ENCODE results near the gene PAFAH2. TPM values are rescaled to one million over a fixed set of nuclear protein-coding genes. Genes with fewer than 3 reads are reported as not detected.
A peak's percentile ranks its signal among the peaks of the same experiment; 100 is the strongest.

Gene PAFAH2
- total and polyA plus RNA-seq, 2 of the 8 experiments (the other 6 are each of a cell fraction or from before 2014, with no cell fraction given), result 7.7 to 9.3 TPM

GRCh38 chr1:26021647-26022403, 24.0 kb upstream of the PAFAH2 start, which contains the start of gene EXTL1:
Gene EXTL1, plus strand, starts transcription at chr1:26021775. Its CDS starts 872 bp downstream, at chr1:26022647.
- WGBS, 2 experiments (ENCODE audit: extremely low coverage in 1 of 2, insufficient coverage in 1 of 2, insufficient read length in 1 of 2, insufficient replicate concordance in 2 of 2, low coverage in 1 of 2, low lambda C conversion rate in 2 of 2, missing lambda C conversion rate in 1 of 2), result 31% methylated on average over 11 of the region's 15 CpGs; no CpG with 5 or more reads in 1 of the 2 experiments
- no peak within 1 kb of the TSS for H3K9ac ChIP-seq (replicated peaks in 1 of 4; ENCODE audit: extremely low read depth in 1 of 4, low read depth in 3 of 4, low read length in 3 of 4)
- no peaks in the 10 kb centered on the region for H3K79me1 ChIP-seq (ENCODE audit: low read depth, low read length)
- H3K56ac ChIP-seq (replicated peaks; ENCODE audit: insufficient read length, low read depth, low read length), result no peak within 1 kb of the TSS
- H3K18ac ChIP-seq (ENCODE audit: extremely low read depth, low read length), result peak within 1 kb of the TSS; percentile 95
- no peak within 1 kb of the TSS for H2BK120ac ChIP-seq (replicated peaks; ENCODE audit: low read depth, low read length)
- peak within 1 kb of the TSS; percentile 85 for H2AK5ac ChIP-seq (ENCODE audit: low read depth, low read length)
- ChIA-PET CTCF (ENCODE audit: partially characterized antibody) (interaction anchor here (0.6 to 6.4 kb wide), 8 partner anchors 9 to 183 kb away, joined by 3 to 46 read pairs (median 10); partner anchors contain the start of gene PAFAH2), POLR2A (ENCODE audit: partially characterized antibody) (interaction anchor here (0.6 to 1.9 kb wide), 6 partner anchors 9 to 127 kb away, joined by 3 to 5 read pairs (median 4); partner anchors contain the start of gene PAFAH2)
- H3K4me2 ChIP-seq (ENCODE audit: insufficient read depth in 1 of 2, low read depth in 2 of 2, low read length in 2 of 2), result peak within 1 kb of the TSS; percentile 74 to 89
- H3K9me3 ChIP-seq (ENCODE audit: insufficient read depth in 2 of 2, low read depth in 1 of 2, low read length in 1 of 2), result no peaks in the 10 kb centered on the region
- peak within 1 kb of the TSS; percentile 81; the same call in 1 of the 2 replicates for H2BK5ac ChIP-seq (ENCODE audit: low read depth, low read length)
- H4K5ac ChIP-seq (ENCODE audit: insufficient read length, low read depth, low read length), result peak within 1 kb of the TSS; percentile 31
- H3K23ac ChIP-seq (ENCODE audit: insufficient read length), result no peak within 1 kb of the TSS
- DNase-seq (ENCODE audit: low read depth in 1 of 2, low spot score in 2 of 2) (peak; percentile 59 to 81), FAIRE-seq (peak; percentile 96)
- H3K27ac ChIP-seq (ENCODE audit: low read depth, low read length), result no peak within 1 kb of the TSS; the same call in 1 of the 2 replicates
- H2BK12ac ChIP-seq (ENCODE audit: low read depth, low read length), result peak within 1 kb of the TSS; percentile 75
- H3K79me2 ChIP-seq (ENCODE audit: control insufficient read depth in 1 of 2, insufficient read depth in 2 of 2, low read length in 2 of 2), result no peaks in the 10 kb centered on the region
- H4K91ac ChIP-seq (replicated peaks; ENCODE audit: insufficient read length, low read length), result peak within 1 kb of the TSS; percentile 31
- peaks cover 3% of the 10 kb centered on the region; the same call in 1 of the 2 replicates for H3K23me2 ChIP-seq (ENCODE audit: low read depth, low read length)
- no peaks in the 10 kb centered on the region for H4K20me1 ChIP-seq (replicated peaks in 1 of 2; ENCODE audit: control insufficient read depth in 1 of 2, insufficient read depth in 2 of 2, low read length in 2 of 2)
- no peak within 1 kb of the TSS for H3K14ac ChIP-seq (ENCODE audit: insufficient read length)
- peaks cover 0 to 19% (median 12%) of the 10 kb centered on the region in 4 experiments; a peak in 6 of 7 replicates for H3K4me1 ChIP-seq (replicated peaks in 1 of 4; ENCODE audit: control insufficient read depth in 3 of 4, insufficient read depth in 4 of 4, low read length in 3 of 4)
- H3K27me3 ChIP-seq (replicated peaks in 1 of 4; ENCODE audit: control insufficient read depth in 3 of 4, extremely low read depth in 1 of 4, insufficient read depth in 3 of 4, low read length in 3 of 4), result no peaks in the 10 kb centered on the region
- peak within 1 kb of the TSS; percentile 95 for H2BK15ac ChIP-seq (ENCODE audit: low read length)
- H3K36me3 ChIP-seq (ENCODE audit: control insufficient read depth in 2 of 4, insufficient read depth in 4 of 4, low read length in 3 of 4), result no peaks in the 10 kb centered on the region
- no peak within 1 kb of the TSS for H2AFZ ChIP-seq (ENCODE audit: low read length)
- H3K4ac ChIP-seq (replicated peaks; ENCODE audit: insufficient read length, low read depth, low read length), result no peak within 1 kb of the TSS
- peak within 1 kb of the TSS; percentile 36 to 55 (median 38) for H3K4me3 ChIP-seq (ENCODE audit: extremely low read depth in 1 of 4, insufficient read depth in 2 of 4, low read depth in 3 of 4, low read length in 4 of 4)
- H4K8ac ChIP-seq (ENCODE audit: extremely low read depth, insufficient read depth, low read length), result peak within 1 kb of the TSS; percentile 35; the same call in 1 of the 2 replicates
- H2BK20ac ChIP-seq (ENCODE audit: low read length), result no peak within 1 kb of the TSS
- TF ChIP-seq JUN (IDR thresholded peaks at IDR 0.05; ENCODE audit: low read depth, low read length), result no peak
- TF ChIP-seq, protein P1, sequence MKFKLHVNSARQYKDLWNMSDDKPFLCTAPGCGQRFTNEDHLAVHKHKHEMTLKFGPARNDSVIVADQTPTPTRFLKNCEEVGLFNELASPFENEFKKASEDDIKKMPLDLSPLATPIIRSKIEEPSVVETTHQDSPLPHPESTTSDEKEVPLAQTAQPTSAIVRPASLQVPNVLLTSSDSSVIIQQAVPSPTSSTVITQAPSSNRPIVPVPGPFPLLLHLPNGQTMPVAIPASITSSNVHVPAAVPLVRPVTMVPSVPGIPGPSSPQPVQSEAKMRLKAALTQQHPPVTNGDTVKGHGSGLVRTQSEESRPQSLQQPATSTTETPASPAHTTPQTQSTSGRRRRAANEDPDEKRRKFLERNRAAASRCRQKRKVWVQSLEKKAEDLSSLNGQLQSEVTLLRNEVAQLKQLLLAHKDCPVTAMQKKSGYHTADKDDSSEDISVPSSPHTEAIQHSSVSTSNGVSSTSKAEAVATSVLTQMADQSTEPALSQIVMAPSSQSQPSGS (IDR thresholded peaks at IDR 0.05; ENCODE audit: low read length), result no peak
- TF ChIP-seq TBP (IDR thresholded peaks at IDR 0.05; ENCODE audit: low read depth, low read length), result peak; percentile 63
- TF ChIP-seq POLR2AphosphoS5 (IDR thresholded peaks at IDR 0.05; ENCODE audit: low read depth, low read length), result peak; percentile 55; the same call in 1 of the 2 replicates
- no peak for TF ChIP-seq ASH2L (IDR thresholded peaks at IDR 0.05; ENCODE audit: low read length)
- TF ChIP-seq KDM4A (IDR thresholded peaks at IDR 0.05; ENCODE audit: low read depth, low read length, severe bottlenecking), result peak; percentile 25
- no peak for TF ChIP-seq CHD2 (IDR thresholded peaks at IDR 0.05; ENCODE audit: low read length)
- TF ChIP-seq POU5F1 (IDR thresholded peaks at IDR 0.05; ENCODE audit: low read depth, low read length), result no peak
- no peak for TF ChIP-seq TCF12 (IDR thresholded peaks at IDR 0.05; ENCODE audit: low read depth, low read length)
- TF ChIP-seq TAF1 (IDR thresholded peaks at IDR 0.05; ENCODE audit: low read depth, low read length), result peak; percentile 66; the same call in 1 of the 2 replicates
- TF ChIP-seq BACH1 (IDR thresholded peaks at IDR 0.05; ENCODE audit: low read length), result no peak

Data from H1 (cell line).